SK-N-SH (cell line): ENCODE results near the gene SFTPB. TPM values are rescaled to one million over a fixed set of nuclear protein-coding genes. Genes with fewer than 3 reads are reported as not detected.

Experiments
- CTCF ChIP-seq: fragments of 200-600 bp; sonication (generic); IDR thresholded peaks from 2 replicates; pipeline ENCODE4 v1.6.1; 2017; ENCODE audit warnings: antibody characterized with exemption, mild to moderate bottlenecking, moderate library complexity
- FOSL2 ChIP-seq: IDR thresholded peaks from 2 replicates; pipeline ENCODE4 v1.4.0; 2012; ENCODE audit warnings: low read depth, mild to moderate bottlenecking, moderate library complexity, borderline replicate concordance
- MAX ChIP-seq: IDR thresholded peaks from 2 replicates; pipeline ENCODE4 v1.4.0; 2012; ENCODE audit warnings: low read depth
- MEF2A ChIP-seq: IDR thresholded peaks from 2 replicates; pipeline ENCODE4 v1.4.0; 2012; ENCODE audit warnings: low read depth, borderline replicate concordance
- PBX3 ChIP-seq: IDR thresholded peaks from 2 replicates; pipeline ENCODE4; 2012
- RCOR1 ChIP-seq: fragments of 150-350 bp; IDR thresholded peaks from 2 replicates; pipeline ENCODE4 v1.6.1; 2017; ENCODE audit warnings: antibody characterized with exemption, low read length
- REST ChIP-seq: IDR thresholded peaks from 2 replicates; pipeline ENCODE4 v1.6.1; 2012; ENCODE audit warnings: mild to moderate bottlenecking, low read depth, low read length, moderate library complexity
- RFX5 ChIP-seq: IDR thresholded peaks from 2 replicates; pipeline ENCODE4 v1.6.1; 2012; ENCODE audit warnings: mild to moderate bottlenecking, improper control_type of control experiment, low read length
- RXRA ChIP-seq: IDR thresholded peaks from 2 replicates; pipeline ENCODE4 v1.4.0; 2012; ENCODE audit warnings: low read depth, mild to moderate bottlenecking, borderline replicate concordance
- TAF1 ChIP-seq: IDR thresholded peaks from 2 replicates; pipeline ENCODE4 v1.6.1; 2012; ENCODE audit warnings: low read depth, mild to moderate bottlenecking, low read length, moderate library complexity, borderline replicate concordance
- USF2 ChIP-seq: fragments of 150-350 bp; IDR thresholded peaks from 2 replicates; pipeline ENCODE4 v1.6.1; 2017; ENCODE audit warnings: antibody characterized with exemption, low read length, low read depth, borderline replicate concordance
- polyA plus RNA-seq, 3 experiments: library from polyadenylated mRNA; depleted of rRNA; stranded (reverse); fragments of >200 nt; gene quantifications; 2 replicates each; pipeline ENCODE4 v1.2.3, GENCODE V29; 2012

The SFTPB gene
- polyA plus RNA-seq, 1 of the 3 experiments (the other 2 are of a cell fraction), result not detected

GRCh38 chr2:85717308-85718008, 49.5 kb upstream of the SFTPB start (continued):
- TF ChIP-seq CTCF, result no peak
- no peak for TF ChIP-seq RFX5
- peak; percentile 67; the same call in 1 of the 2 replicates for TF ChIP-seq PBX3
- TF ChIP-seq REST, result no peak
- TF ChIP-seq MEF2A, result no peak
- peak; percentile 31; the same call in 1 of the 2 replicates for TF ChIP-seq MAX
- peak; percentile 47; the same call in 1 of the 2 replicates for TF ChIP-seq RXRA
- peak; percentile 49; the same call in 1 of the 2 replicates for TF ChIP-seq FOSL2
- no peak for TF ChIP-seq USF2
- TF ChIP-seq TAF1, result no peak
- peak; percentile 65; the same call in 1 of the 2 replicates for TF ChIP-seq RCOR1
- TF ChIP-seq, all 33 proteins: peak for 14
